GM19452 (cell line): Measurements from ENCODE around the gene SSRP1.

Source experiments
- ATAC-seq: cut with Tn5 transposase; IDR thresholded peaks from one replicate; pipeline ENCODE4 v1.9.1; 2021; ENCODE audit not compliant: unreplicated experiment

The SSRP1 gene

GRCh38 chr11:57276169-57276970 lies 59.3 kb downstream of the SSRP1 start:
- no peak for ATAC-seq
